ENCODE results near the gene LAMA2. TPM values are rescaled to one million over a fixed set of nuclear protein-coding genes. Genes with fewer than 3 reads are reported as not detected.

Gene LAMA2
- total and polyA plus RNA-seq, 2 experiments from 2014 or later = 0.91 to 6.4 TPM

GRCh38 chr6:129542705-129543104 is 659.8 kb downstream of the LAMA2 start (continued):
- TF ChIP-seq ETS1 (IDR thresholded peaks at IDR 0.05) (no peak), ZNF114 (CRISPR knock-in tag; IDR thresholded peaks at IDR 0.05) (no peak), CTCF (conservative IDR thresholded peaks at IDR 0.05; ENCODE audit: low read depth in 2 of 2) (no peak)

GRCh38 chr6:129543981-129544380 is 661.0 kb downstream of the LAMA2 start:
- H3K27me3 Mint-ChIP-seq (ENCODE audit: insufficient read depth, low read depth, poor library complexity) = no peaks in the 10 kb centered on the region
- no peak for DNase-seq (ENCODE audit: low spot score)
- TF ChIP-seq ETS1 (IDR thresholded peaks at IDR 0.05) (no peak), JUNB (IDR thresholded peaks at IDR 0.05; ENCODE audit: unreplicated experiment) (no peak), REST (IDR thresholded peaks at IDR 0.05; ENCODE audit: unreplicated experiment) (no peak), POLR2AphosphoS5 (IDR thresholded peaks at IDR 0.05; ENCODE audit: low read depth) (no peak), ZNF462 (CRISPR knock-in tag; IDR thresholded peaks at IDR 0.05) (no peak), CREB1 (CRISPR knock-in tag; IDR thresholded peaks at IDR 0.05; ENCODE audit: low read depth) (no peak), NANOG (IDR thresholded peaks at IDR 0.05; ENCODE audit: borderline replicate concordance) (no peak)

More at GRCh38 chr6:129543981-129544380, 661.0 kb downstream of the LAMA2 start:
- Histone ChIP-seq H3K4me1 (ENCODE audit: insufficient read depth) (no peaks in the 10 kb centered on the region), H3K9me2 (ENCODE audit: insufficient read depth) (no peaks in the 10 kb centered on the region; the same call in 1 of the 2 replicates), H3K79me2 (replicated peaks; ENCODE audit: insufficient read depth) (no peaks in the 10 kb centered on the region), H3F3A (replicated peaks; ENCODE audit: low read depth) (no peaks in the 10 kb centered on the region), H3K4me2 (no peak overlapping the region), H3K27ac (ENCODE audit: low read depth) (no peak overlapping the region), H4K20me1 (replicated peaks; ENCODE audit: insufficient read depth) (no peaks in the 10 kb centered on the region), H3K4me3 (no peak overlapping the region), H3K27me3 (ENCODE audit: insufficient read depth) (no peaks in the 10 kb centered on the region), H3K36me3 (ENCODE audit: insufficient read depth) (no peaks in the 10 kb centered on the region), H2AFZ (no peak overlapping the region)
- Mint-ChIP-seq H3K9me3 (no peaks in the 10 kb centered on the region), H3K27ac (no peak overlapping the region), H3K4me1 (no peaks in the 10 kb centered on the region), H3K36me3 (ENCODE audit: low read depth) (no peaks in the 10 kb centered on the region), H3K4me3 (no peak overlapping the region)
- no peak for ATAC-seq
